NT2/D1 (cell line): Measurements from ENCODE around the gene SSMEM1.

Experiments used
- SUZ12 ChIP-seq: IDR thresholded peaks from 2 replicates; pipeline ENCODE4 v1.6.1; 2011; ENCODE audit not compliant: insufficient read length, insufficient read depth; ENCODE audit errors: extremely low read depth
- YY1 ChIP-seq: IDR thresholded peaks from 2 replicates; pipeline ENCODE4 v1.6.1; 2011; ENCODE audit not compliant: insufficient read length, insufficient read depth
- ZNF274 ChIP-seq: IDR thresholded peaks from 2 replicates; pipeline ENCODE4 v1.6.1; 2011; ENCODE audit warnings: mild to moderate bottlenecking, low read depth, low read length

DNA sequence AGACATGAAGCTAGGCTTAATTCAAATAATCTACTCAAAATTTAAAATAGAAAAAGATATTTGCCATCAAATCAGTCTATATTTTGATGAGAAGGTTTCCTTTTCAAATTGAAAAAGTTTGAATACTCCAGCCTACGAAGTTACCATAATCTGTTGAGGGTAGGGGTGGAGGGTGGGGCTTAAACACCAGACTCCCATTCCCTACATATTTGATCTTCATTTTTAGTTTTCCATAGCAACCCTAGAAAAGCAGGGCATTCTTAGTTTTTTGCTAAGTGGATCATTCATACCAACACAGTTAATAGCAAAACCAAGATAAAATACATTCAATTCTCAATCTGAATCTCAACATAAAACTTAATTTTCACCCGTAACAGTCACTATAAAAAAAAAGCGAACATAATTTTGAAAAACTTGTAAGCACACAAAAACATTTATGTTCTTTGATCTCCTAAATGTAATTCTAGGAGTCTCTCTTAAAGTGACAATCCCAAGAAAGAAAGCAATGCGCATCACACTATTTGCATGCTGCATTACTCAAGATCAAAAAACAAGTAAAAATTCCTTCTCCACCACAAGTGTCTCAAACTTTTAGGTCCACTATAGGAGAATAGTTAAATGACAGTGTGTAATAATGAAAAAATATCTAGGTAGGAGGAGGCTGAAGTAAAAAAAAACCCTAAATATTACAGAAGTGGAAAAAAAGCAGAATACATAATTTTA lies 33.3 kb upstream of the SSMEM1 start:
- TF ChIP-seq ZNF274 (no peak), SUZ12 (no peak), YY1 (no peak)
